Trophoblast cell (in vitro differentiated cells and primary cell): ENCODE data around the gene WDR55.

ENCODE experiments used
- DNase-seq, 2 donors: peaks; one replicate each; pipeline ENCODE4 v3.0.0-alpha.2; 2016
- H2AFZ ChIP-seq: 2 replicates; pipeline ENCODE4 v1.6.1; 2013; ENCODE audit warnings: low read length, moderate library complexity, mild to moderate bottlenecking; ENCODE audit not compliant: insufficient read depth, poor library complexity
- H2AK5ac ChIP-seq: 2 replicates; pipeline ENCODE4 v1.6.1; 2013; ENCODE audit warnings: mild to moderate bottlenecking, low read length
- H2BK120ac ChIP-seq: 2 replicates; pipeline ENCODE4 v1.6.1; 2013; ENCODE audit warnings: low read length, mild to moderate bottlenecking, moderate library complexity; ENCODE audit not compliant: insufficient read depth, poor library complexity
- H2BK12ac ChIP-seq: 2 replicates; pipeline ENCODE4 v1.6.1; 2013; ENCODE audit warnings: mild to moderate bottlenecking, low read length, moderate library complexity
- H2BK5ac ChIP-seq: 2 replicates; pipeline ENCODE4 v1.6.1; 2013; ENCODE audit warnings: low read length, low read depth, moderate library complexity, mild to moderate bottlenecking; ENCODE audit not compliant: poor library complexity
- H3K14ac ChIP-seq: 2 replicates; pipeline ENCODE4 v1.6.1; 2013; ENCODE audit warnings: mild to moderate bottlenecking, low read length
- H3K18ac ChIP-seq: 2 replicates; pipeline ENCODE4 v1.6.1; 2013; ENCODE audit warnings: mild to moderate bottlenecking, low read length
- H3K23ac ChIP-seq: 2 replicates; pipeline ENCODE4 v1.6.1; 2013; ENCODE audit warnings: low read length
- H3K27ac ChIP-seq: 2 replicates; pipeline ENCODE4 v1.5.1; 2013; ENCODE audit warnings: low read depth, mild to moderate bottlenecking, inconsistent platforms, low read length, moderate library complexity
- H3K27me3 ChIP-seq: 2 replicates; pipeline ENCODE4 v1.6.1; 2013; ENCODE audit warnings: inconsistent platforms, mild to moderate bottlenecking, low read length, moderate library complexity; ENCODE audit not compliant: insufficient read depth
- H3K36me3 ChIP-seq, 2 experiments: 1 replicate in 1 of 2; 2 replicates in 1 of 2; pipeline ENCODE4 v1.6.1; 2013; ENCODE audit warnings: low read length in 2 of 2, mild to moderate bottlenecking in 2 of 2, moderate library complexity in 1 of 2; ENCODE audit not compliant: insufficient read depth in 2 of 2, control insufficient read depth in 1 of 2
- H3K4ac ChIP-seq: 2 replicates; pipeline ENCODE4 v1.6.1; 2013; ENCODE audit warnings: low read depth, mild to moderate bottlenecking, low read length, moderate library complexity
- H3K4me1 ChIP-seq, 2 experiments: 1 replicate in 1 of 2; 2 replicates in 1 of 2; pipeline ENCODE4 v1.6.1; 2013; ENCODE audit warnings: low read length in 2 of 2, mild to moderate bottlenecking in 2 of 2, moderate library complexity in 1 of 2; ENCODE audit not compliant: insufficient read depth in 2 of 2, control insufficient read depth in 1 of 2
- H3K4me2 ChIP-seq: 2 replicates; pipeline ENCODE4 v1.6.1; 2013; ENCODE audit warnings: inconsistent platforms, mild to moderate bottlenecking, low read length, moderate library complexity
- H3K4me3 ChIP-seq: 2 replicates; pipeline ENCODE4 v1.5.1; 2013; ENCODE audit warnings: mild to moderate bottlenecking, low read depth, low read length, inconsistent platforms
- H3K79me1 ChIP-seq: one replicate; pipeline ENCODE4 v1.6.1; 2013; ENCODE audit warnings: low read length
- H3K79me2 ChIP-seq: 2 replicates; pipeline ENCODE4 v1.6.1; 2013; ENCODE audit warnings: low read length, mild to moderate bottlenecking; ENCODE audit not compliant: control insufficient read depth, insufficient read depth, poor library complexity
- H3K9ac ChIP-seq: 2 replicates; pipeline ENCODE4 v1.6.1; 2013; ENCODE audit warnings: mild to moderate bottlenecking, low read length
- H3K9me3 ChIP-seq: 2 replicates; pipeline ENCODE4 v1.6.1; 2013; ENCODE audit warnings: low read depth, mild to moderate bottlenecking, control low read depth, inconsistent platforms, low read length; ENCODE audit not compliant: insufficient read depth
- H4K12ac ChIP-seq: 2 replicates; pipeline ENCODE4 v1.6.1; 2013; ENCODE audit warnings: low read depth, mild to moderate bottlenecking, low read length, moderate library complexity
- H4K8ac ChIP-seq: 2 replicates; pipeline ENCODE4 v1.6.1; 2013; ENCODE audit warnings: low read depth, mild to moderate bottlenecking, low read length, moderate library complexity
- H4K91ac ChIP-seq: one replicate; pipeline ENCODE4 v1.6.1; 2013; ENCODE audit warnings: low read depth, mild to moderate bottlenecking, low read length, moderate library complexity
- WGBS: extraction: QIAGEN DNeasy Blood & Tissue Kit; methylation state at CpG from one replicate; pipeline ENCODE4 v1.1.7; 2013; ENCODE audit warnings: missing lambda C conversion rate; ENCODE audit not compliant: insufficient read length, insufficient coverage; ENCODE audit errors: extremely low coverage; 5-methylcytosine and 5-hydroxymethylcytosine counted together

Gene WDR55

DNA sequence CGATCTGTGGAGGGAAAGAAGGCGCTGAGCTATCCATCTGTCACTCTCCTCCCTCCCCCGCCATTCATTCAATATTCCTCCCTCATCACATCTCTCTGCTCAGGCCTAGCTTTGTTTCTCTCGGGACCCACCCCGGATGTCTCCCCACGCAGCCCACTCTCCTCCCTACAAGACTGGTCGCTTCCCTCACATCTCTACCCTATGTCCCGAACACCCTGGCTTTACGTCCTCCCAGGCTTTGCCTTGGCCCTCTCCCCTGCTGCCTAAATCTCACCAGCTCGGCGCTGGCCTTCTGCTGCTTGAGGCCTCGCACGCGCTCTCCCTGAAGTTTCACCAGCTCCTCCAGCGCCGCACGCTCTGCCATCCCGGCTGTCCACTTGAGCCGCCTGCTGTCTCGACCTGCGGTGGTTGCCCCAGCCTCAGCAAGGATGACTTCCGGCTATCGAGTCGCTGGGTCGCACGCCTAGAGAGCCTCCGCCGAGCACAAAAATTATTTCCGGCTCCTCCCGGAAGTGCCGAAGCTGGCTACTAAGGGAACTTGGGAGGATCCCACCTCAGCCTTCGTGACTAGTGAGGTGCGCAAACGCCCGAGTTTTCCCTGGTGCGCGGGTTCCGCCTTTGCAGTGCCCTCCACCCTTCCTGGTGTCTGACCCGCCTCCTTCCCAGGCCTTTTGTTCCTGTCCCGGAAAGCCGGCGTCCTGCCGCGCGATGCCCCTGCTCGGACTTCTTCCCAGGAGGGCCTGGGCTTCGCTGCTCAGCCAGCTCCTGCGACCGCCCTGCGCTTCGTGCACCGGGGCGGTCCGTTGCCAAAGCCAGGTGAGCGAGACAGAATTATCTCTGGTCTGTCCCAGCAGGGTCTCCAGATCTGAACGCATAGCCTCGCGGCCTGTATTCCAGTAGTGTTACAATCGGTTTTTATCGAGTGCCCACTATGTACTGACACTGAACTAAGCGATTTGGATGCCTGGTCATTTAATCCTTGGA lies 26.5 kb downstream of the WDR55 start, which contains the start of the genes HARS1 and HARS2:
TSS of gene HARS1 (minus strand) at position 430 of the 984 bp plus-strand sequence. CDS start at position 364, 66 bp downstream.
TSS of gene HARS2 (plus strand) at position 515 of the 984 bp plus-strand sequence. CDS start at position 709, 194 bp downstream.
- Histone ChIP-seq H3K9me3 (no peaks in the 10 kb centered on the region), H2AFZ (peak within 1 kb of the TSS; percentile 33), H2BK12ac (no peak within 1 kb of the TSS), H3K18ac (peak within 1 kb of the TSS; percentile 51), H3K4me3 (peak within 1 kb of the TSS; percentile 86), H3K4ac (peak within 1 kb of the TSS; percentile 85), H3K4me2 (peak within 1 kb of the TSS; percentile 91), H2BK120ac (peak within 1 kb of the TSS; percentile 45), H3K23ac (no peak within 1 kb of the TSS), H3K9ac (peak within 1 kb of the TSS; percentile 95), H3K79me1 (peaks cover 7% of the 10 kb centered on the region), H3K36me3 (peaks cover 26 to 37% of the 10 kb centered on the region in 2 experiments), H3K14ac (peak within 1 kb of the TSS; percentile 54), H4K8ac (peak within 1 kb of the TSS; percentile 95), H3K4me1 (peaks cover 3 to 4% of the 10 kb centered on the region in 2 experiments), H4K12ac (peak within 1 kb of the TSS; percentile 85), H3K27ac (peak within 1 kb of the TSS; percentile 61), H3K79me2 (peaks cover 10% of the 10 kb centered on the region), H2BK5ac (peak within 1 kb of the TSS; percentile 84), H2AK5ac (peak within 1 kb of the TSS; percentile 22), H4K91ac (peak within 1 kb of the TSS; percentile 69), H3K27me3 (no peaks in the 10 kb centered on the region)
- WGBS, result no CpG with 5 or more reads among the region's 61 CpGs
- peak; percentile 94 to 97 for DNase-seq

DNA sequence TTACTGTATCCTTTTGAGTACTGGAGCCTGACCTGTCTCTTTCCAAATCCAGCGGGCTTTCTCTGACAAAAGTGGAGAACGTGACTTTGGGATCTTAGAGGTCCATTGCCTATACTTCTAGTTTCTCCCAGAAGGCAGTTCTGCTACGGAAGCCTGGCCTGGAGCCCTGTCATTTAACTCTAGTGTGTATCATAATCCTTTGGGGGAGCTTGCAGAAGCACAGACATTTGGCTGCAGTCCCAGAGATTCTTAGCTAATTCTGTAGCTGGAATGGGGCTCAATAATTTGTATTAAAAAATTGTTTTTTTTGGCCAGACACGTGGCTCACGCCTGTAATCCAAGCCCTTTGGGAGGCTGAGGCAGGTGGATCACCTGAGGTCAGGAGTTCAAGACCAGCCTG lies 29.6 kb downstream of the WDR55 start:
- H3K79me2 ChIP-seq, result peaks cover 10% of the 10 kb centered on the region
- H2AK5ac ChIP-seq, result no peak overlapping the region
- H2BK12ac ChIP-seq, result no peak overlapping the region
- H3K23ac ChIP-seq, result no peak overlapping the region
- no peaks in the 10 kb centered on the region for H3K27me3 ChIP-seq
- H3K79me1 ChIP-seq, result peaks cover 7% of the 10 kb centered on the region
- no peak for DNase-seq
- H3K4me1 ChIP-seq, result peaks cover 3 to 4% of the 10 kb centered on the region in 2 experiments
- WGBS, result no CpG with 5 or more reads among the region's 5 CpGs
- no peak overlapping the region for H2BK120ac ChIP-seq
- no peak overlapping the region for H3K18ac ChIP-seq
- H3K9me3 ChIP-seq, result no peaks in the 10 kb centered on the region
- H3K4me2 ChIP-seq, result no peak overlapping the region
- no peak overlapping the region for H3K14ac ChIP-seq
- no peak overlapping the region for H4K91ac ChIP-seq
- no peak overlapping the region for H2BK5ac ChIP-seq
- no peak overlapping the region for H3K27ac ChIP-seq
- H3K4me3 ChIP-seq, result no peak overlapping the region
- peaks cover 30 to 53% of the 10 kb centered on the region in 2 experiments for H3K36me3 ChIP-seq
- no peak overlapping the region for H4K12ac ChIP-seq
- no peak overlapping the region for H4K8ac ChIP-seq
- no peak overlapping the region for H3K4ac ChIP-seq
- no peak overlapping the region for H2AFZ ChIP-seq
- no peak overlapping the region for H3K9ac ChIP-seq

DNA sequence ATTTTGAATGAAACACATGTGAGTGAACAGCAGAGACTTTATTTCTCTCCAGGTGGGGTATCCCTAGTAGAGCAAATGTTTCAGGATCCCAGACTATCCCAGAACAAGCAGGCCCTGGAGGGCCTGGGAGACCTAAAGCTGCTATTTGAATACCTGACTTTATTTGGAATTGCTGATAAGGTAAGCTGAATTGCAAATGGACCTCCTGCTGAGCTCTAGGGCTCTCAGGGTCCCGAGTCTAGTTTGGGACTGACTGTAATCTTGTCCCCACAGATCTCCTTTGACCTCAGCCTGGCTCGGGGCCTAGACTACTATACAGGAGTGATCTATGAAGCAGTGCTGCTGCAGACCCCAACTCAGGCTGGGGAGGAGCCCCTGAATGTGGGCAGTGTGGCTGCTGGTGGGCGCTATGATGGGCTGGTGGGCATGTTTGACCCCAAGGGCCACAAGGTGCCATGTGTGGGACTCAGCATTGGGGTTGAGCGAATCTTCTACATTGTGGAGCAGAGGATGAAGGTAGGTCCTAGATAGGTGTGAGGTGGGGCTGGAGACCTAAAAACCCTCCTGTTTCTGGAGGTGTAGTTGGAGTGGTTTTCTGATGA lies 32.3 kb downstream of the WDR55 start:
- no CpG with 5 or more reads among the region's 4 CpGs for WGBS
- no peak overlapping the region for H3K14ac ChIP-seq
- H3K9ac ChIP-seq, result no peak overlapping the region
- no peak overlapping the region for H3K4ac ChIP-seq
- no peak overlapping the region for H2BK5ac ChIP-seq
- DNase-seq, result no peak
- H2BK120ac ChIP-seq, result no peak overlapping the region
- no peak overlapping the region for H4K8ac ChIP-seq
- no peak overlapping the region for H2BK12ac ChIP-seq
- no peak overlapping the region for H3K18ac ChIP-seq
- H2AFZ ChIP-seq, result no peak overlapping the region
- H3K36me3 ChIP-seq, result peaks cover 30 to 58% of the 10 kb centered on the region in 2 experiments
- no peak overlapping the region for H2AK5ac ChIP-seq
- peaks cover 3% of the 10 kb centered on the region in 2 experiments for H3K4me1 ChIP-seq
- no peak overlapping the region for H4K91ac ChIP-seq
- H3K23ac ChIP-seq, result no peak overlapping the region
- no peaks in the 10 kb centered on the region for H3K27me3 ChIP-seq
- no peak overlapping the region for H3K4me3 ChIP-seq
- peaks cover 9% of the 10 kb centered on the region for H3K79me2 ChIP-seq
- no peak overlapping the region for H3K27ac ChIP-seq
- H4K12ac ChIP-seq, result no peak overlapping the region
- H3K9me3 ChIP-seq, result no peaks in the 10 kb centered on the region
- H3K4me2 ChIP-seq, result no peak overlapping the region
- peaks cover 1% of the 10 kb centered on the region for H3K79me1 ChIP-seq
